HCT116 (cell line): ENCODE results near the gene SIVA1. TPM values are rescaled to one million over a fixed set of nuclear protein-coding genes. Genes with fewer than 3 reads are reported as not detected.

Source experiments
- ATAC-seq: fragments of 200-7000 bp; cut with Tn5 transposase; 2 replicates; pipeline ENCODE4 v1.9.1; 2020; ENCODE audit warnings: mild to moderate bottlenecking, moderate library complexity
- BruUV-seq: library from RNA; stranded (reverse); fragments of 400-500 nt; replicated peaks from 2 replicates; lab custom pipeline; 2021; lab: Mats Ljungman, UMichigan
- CTCF ChIA-PET: fragments of 300-600 bp; sonication (Branson Sonifier 250); formaldehyde crosslinking; loops from one replicate; lab custom pipeline; 2021; ENCODE audit warnings: antibody characterized with exemption; lab: Charles Lee
- POLR2A ChIA-PET: fragments of 300-600, 350-600 bp; sonication (Branson Sonifier 250); formaldehyde crosslinking; loops from one replicate; lab custom pipeline; 2021; ENCODE audit warnings: antibody characterized with exemption; lab: Charles Lee
- RAD21 ChIA-PET, 2 experiments: fragments of 300-600 bp; sonication (Branson Sonifier 250); formaldehyde crosslinking; loops; one replicate each; lab custom pipeline; 2023; ENCODE audit warnings: low total read pairs in 2 of 2; ENCODE audit not compliant: uncharacterized antibody in 2 of 2, unreplicated experiment in 2 of 2, low non-redundant PET in 1 of 2; lab: Charles Lee
- DNase-seq: peaks from one replicate; pipeline ENCODE4 v3.0.0-alpha.2; 2010; ENCODE audit warnings: low read depth, low spot score
- H2AFZ ChIP-seq: fragments of 200-600 bp; shearing (Covaris generic), sonication (generic); 2 replicates; pipeline ENCODE4 v1.6.1; 2017; ENCODE audit warnings: low read depth, mixed run types, mixed read lengths, antibody characterized with exemption, low read length; ENCODE audit not compliant: poor library complexity, severe bottlenecking
- H3K27ac ChIP-seq: 2 replicates; pipeline ENCODE4 v1.5.1; 2012; ENCODE audit warnings: low read depth, low read length
- H3K27me3 ChIP-seq: fragments of 200-600 bp; sonication (generic); 2 replicates; pipeline ENCODE4 v1.6.1; 2016; ENCODE audit warnings: mixed run types, low read length, mixed read lengths; ENCODE audit not compliant: insufficient read depth
- H3K36me3 ChIP-seq, 2 experiments: fragments of 200-500 bp in 1 of 2; fragments of 200-600 bp in 1 of 2; sonication (Bioruptor generic) in 1 of 2; sonication (generic) in 1 of 2; 2 replicates each; pipeline versions ENCODE4 v1.5.1 to v1.6.1; 2014 to 2016; ENCODE audit warnings: low read length in 2 of 2, inconsistent platforms in 1 of 2, mixed read lengths in 1 of 2, mixed run types in 1 of 2; ENCODE audit not compliant: insufficient read depth in 2 of 2, control insufficient read depth in 1 of 2
- H3K4me1 ChIP-seq, 2 experiments: fragments of 200-600 bp in 1 of 2; sonication (generic) in 1 of 2; 2 replicates each; pipeline versions ENCODE4 v1.5.1 to v1.6.1; 2012 to 2017; ENCODE audit warnings: low read length in 2 of 2, inconsistent platforms in 1 of 2, mild to moderate bottlenecking in 1 of 2, mixed read lengths in 1 of 2, mixed run types in 1 of 2, moderate library complexity in 1 of 2; ENCODE audit not compliant: insufficient read depth in 2 of 2, control insufficient read depth in 1 of 2
- H3K4me2 ChIP-seq: fragments of 200-600 bp; sonication (generic); 2 replicates; pipeline ENCODE4 v1.6.1; 2017; ENCODE audit warnings: mixed run types, low read length, mixed read lengths
- H3K4me3 ChIP-seq, 2 experiments: fragments of 200-600 bp in 1 of 2; sonication (generic) in 1 of 2; replicated peaks in 1 of 2; 2 replicates each; pipeline ENCODE4 v1.5.1; 2011 to 2016; ENCODE audit warnings: low read length in 2 of 2, control low read depth in 1 of 2, low read depth in 1 of 2, mild to moderate bottlenecking in 1 of 2, mixed read lengths in 1 of 2, mixed run types in 1 of 2
- H3K79me2 ChIP-seq: fragments of 200-600 bp; sonication (generic); 2 replicates; pipeline ENCODE4 v1.6.1; 2017; ENCODE audit warnings: mild to moderate bottlenecking, mixed run types, low read length, moderate library complexity, mixed read lengths; ENCODE audit not compliant: insufficient read depth
- H3K9ac ChIP-seq: fragments of 200-600 bp; sonication (generic); 2 replicates; pipeline ENCODE4 v1.6.1; 2016; ENCODE audit warnings: low read length, mixed read lengths
- H3K9me2 ChIP-seq: fragments of 200-600 bp; sonication (generic), shearing (Covaris generic); 2 replicates; pipeline ENCODE4 v1.6.1; 2017; ENCODE audit warnings: mixed run types, mild to moderate bottlenecking, moderate library complexity; ENCODE audit not compliant: insufficient read depth
- H3K9me3 ChIP-seq, 2 experiments: fragments of 200-500 bp in 1 of 2; fragments of 200-600 bp in 1 of 2; sonication (Bioruptor generic) in 1 of 2; sonication (generic) in 1 of 2; 2 replicates each; pipeline ENCODE4 v1.6.1; 2014 to 2017; ENCODE audit warnings: low read length in 2 of 2, mixed read lengths in 2 of 2, inconsistent platforms in 1 of 2, low read depth in 1 of 2, mild to moderate bottlenecking in 1 of 2, mixed run types in 1 of 2, moderate library complexity in 1 of 2; ENCODE audit not compliant: control insufficient read depth in 1 of 2, insufficient read depth in 1 of 2
- H4K20me1 ChIP-seq: fragments of 200-600 bp; sonication (generic), shearing (Covaris generic); 2 replicates; pipeline ENCODE4 v1.6.1; 2017; ENCODE audit warnings: mixed run types, mild to moderate bottlenecking, moderate library complexity; ENCODE audit not compliant: insufficient read depth
- CBX3 ChIP-seq: IDR thresholded peaks from 2 replicates; pipeline ENCODE4 v1.6.1; 2012; ENCODE audit warnings: low read depth
- CEBPB ChIP-seq: IDR thresholded peaks from 2 replicates; pipeline ENCODE4 v1.6.1; 2012; ENCODE audit warnings: low read depth
- EGR1 ChIP-seq: IDR thresholded peaks from 2 replicates; pipeline ENCODE4 v1.6.1; 2012; ENCODE audit warnings: low read depth
- EZH2 ChIP-seq: fragments of 200-600 bp; sonication (generic); IDR thresholded peaks from 2 replicates; pipeline ENCODE4 v1.6.1; 2017; ENCODE audit warnings: antibody characterized with exemption, mixed run types
- EZH2phosphoT487 ChIP-seq: fragments of 200-600 bp; IDR thresholded peaks from 2 replicates; pipeline ENCODE4 v1.6.1; 2018; ENCODE audit warnings: antibody characterized with exemption, borderline replicate concordance
- POLR2AphosphoS5 ChIP-seq: IDR thresholded peaks from 2 replicates; pipeline ENCODE4 v1.6.1; 2011; ENCODE audit warnings: mild to moderate bottlenecking, low read depth, low read length, moderate library complexity
- RAD21 ChIP-seq: IDR thresholded peaks from 2 replicates; pipeline ENCODE4 v1.6.1; 2012; ENCODE audit warnings: low read depth, mild to moderate bottlenecking
- SIN3A ChIP-seq: IDR thresholded peaks from 2 replicates; pipeline ENCODE4 v1.6.1; 2012; ENCODE audit warnings: low read depth
- TCF7L2 ChIP-seq: IDR thresholded peaks from 2 replicates; pipeline ENCODE4 v1.7.0; 2011; ENCODE audit warnings: borderline replicate concordance, inconsistent platforms; ENCODE audit not compliant: insufficient read depth, insufficient read length; ENCODE audit errors: extremely low read depth
- YY1 ChIP-seq: IDR thresholded peaks from 2 replicates; pipeline ENCODE4 v1.6.1; 2011; ENCODE audit warnings: low read length, low read depth, moderate library complexity, mild to moderate bottlenecking; ENCODE audit not compliant: insufficient replicate concordance; ENCODE audit errors: extremely low read depth
- ZFX ChIP-seq: fragments of 450-650 bp; IDR thresholded peaks from 2 replicates; pipeline ENCODE4 v1.6.1; 2017
- intact Hi-C: fragments of 100-400 bp; cut with micrococcal nuclease; formaldehyde crosslinking; loops from 2 replicates; pipeline ENCODE4 v1.10.0; 2022
- total RNA-seq: library from RNA; stranded (reverse); gene quantifications from one replicate; pipeline ENCODE4 v1.2.1, GENCODE V29; 2021; ENCODE audit not compliant: unreplicated experiment
- TF ChIP-seq, protein P1 (sequence below): IDR thresholded peaks from 2 replicates; pipeline ENCODE4 v1.6.1; 2012; ENCODE audit warnings: low read depth
- TF ChIP-seq, protein P2 (sequence below): IDR thresholded peaks from 2 replicates; pipeline ENCODE4 v1.6.1; 2012
- TF ChIP-seq, protein P3 (sequence below), 3 experiments: fragments of 200-600 bp in 1 of 3; sonication (generic) in 1 of 3; IDR thresholded peaks in 2 of 3; conservative IDR thresholded peaks in 1 of 3; 2 replicates each; pipeline ENCODE4 v1.5.1; 2012 to 2017; ENCODE audit warnings: low read depth in 2 of 3, low read length in 2 of 3, antibody characterized with exemption in 1 of 3, borderline replicate concordance in 1 of 3, control low read depth in 1 of 3, mild to moderate bottlenecking in 1 of 3, mixed read lengths in 1 of 3, mixed run types in 1 of 3, moderate library complexity in 1 of 3; ENCODE audit not compliant: insufficient read depth in 1 of 3
- TF ChIP-seq, protein P4 (sequence below): IDR thresholded peaks from 2 replicates; pipeline ENCODE4 v1.6.1; 2012
- TF ChIP-seq, protein P5 (sequence below): IDR thresholded peaks from 2 replicates; pipeline ENCODE4 v1.6.1; 2011; ENCODE audit warnings: mild to moderate bottlenecking, low read length, moderate library complexity; ENCODE audit not compliant: insufficient replicate concordance; ENCODE audit errors: extremely low read depth

SIVA1 gene
- total RNA-seq, 1 experiment from 2014 or later, result 141 TPM

DNA sequence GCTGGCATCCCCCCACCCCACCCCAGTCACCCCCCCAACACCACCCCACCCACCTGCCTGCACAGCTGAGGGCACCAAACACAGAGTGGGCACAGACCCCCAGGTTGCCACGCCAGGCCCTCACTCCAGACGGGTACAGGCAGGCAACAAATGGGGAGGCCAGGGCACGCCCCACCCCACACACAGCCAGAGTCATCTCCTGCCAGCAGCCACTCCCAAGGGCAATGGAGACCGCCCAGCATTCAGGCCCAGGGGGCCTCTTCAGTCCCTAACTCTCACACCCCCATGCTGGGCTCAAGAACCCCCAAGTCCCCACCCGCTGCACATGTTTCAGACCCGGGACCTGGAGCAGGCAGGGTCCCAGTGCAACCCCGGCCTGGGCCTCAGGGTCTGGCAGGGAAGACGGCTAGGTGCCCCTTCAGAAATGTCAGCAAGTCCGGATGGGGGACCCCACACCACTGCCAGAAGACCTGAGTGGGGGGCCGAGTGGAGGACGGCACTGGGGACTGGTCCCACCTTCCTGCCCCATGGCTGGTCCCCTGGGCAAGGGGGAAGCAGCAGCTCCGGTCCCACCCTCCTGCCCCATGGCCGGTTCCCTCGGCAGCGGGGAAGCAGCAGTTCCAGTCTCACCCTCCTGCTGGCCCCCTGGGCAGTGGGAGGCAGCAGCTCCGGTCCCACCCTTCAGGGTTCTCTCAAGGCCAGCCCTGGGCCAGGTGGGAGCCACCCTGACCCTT lies 30.7 kb downstream of the SIVA1 start:
- intact Hi-C loops, result no loop called here
- Histone ChIP-seq H3K79me2 (peaks cover 30% of the 10 kb centered on the region; the same call in 1 of the 2 replicates), H3K4me3 (no peak overlapping the region), H3K36me3 (peaks cover 0 to 3% of the 10 kb centered on the region in 2 experiments; a peak in 2 of 4 replicates), H4K20me1 (no peaks in the 10 kb centered on the region), H3K4me2 (no peak overlapping the region), H3K9ac (no peak overlapping the region), H3K27ac (no peak overlapping the region), H3K9me2 (no peaks in the 10 kb centered on the region), H3K27me3 (no peaks in the 10 kb centered on the region), H3K9me3 (no peaks in the 10 kb centered on the region), H3K4me1 (no peaks in the 10 kb centered on the region), H2AFZ (no peak overlapping the region)
- ChIA-PET CTCF (no interaction called here), RAD21 (no interaction called here), POLR2A (no interaction called here)
- BruUV-seq, result no TSS peak
- TF ChIP-seq, protein P1, sequence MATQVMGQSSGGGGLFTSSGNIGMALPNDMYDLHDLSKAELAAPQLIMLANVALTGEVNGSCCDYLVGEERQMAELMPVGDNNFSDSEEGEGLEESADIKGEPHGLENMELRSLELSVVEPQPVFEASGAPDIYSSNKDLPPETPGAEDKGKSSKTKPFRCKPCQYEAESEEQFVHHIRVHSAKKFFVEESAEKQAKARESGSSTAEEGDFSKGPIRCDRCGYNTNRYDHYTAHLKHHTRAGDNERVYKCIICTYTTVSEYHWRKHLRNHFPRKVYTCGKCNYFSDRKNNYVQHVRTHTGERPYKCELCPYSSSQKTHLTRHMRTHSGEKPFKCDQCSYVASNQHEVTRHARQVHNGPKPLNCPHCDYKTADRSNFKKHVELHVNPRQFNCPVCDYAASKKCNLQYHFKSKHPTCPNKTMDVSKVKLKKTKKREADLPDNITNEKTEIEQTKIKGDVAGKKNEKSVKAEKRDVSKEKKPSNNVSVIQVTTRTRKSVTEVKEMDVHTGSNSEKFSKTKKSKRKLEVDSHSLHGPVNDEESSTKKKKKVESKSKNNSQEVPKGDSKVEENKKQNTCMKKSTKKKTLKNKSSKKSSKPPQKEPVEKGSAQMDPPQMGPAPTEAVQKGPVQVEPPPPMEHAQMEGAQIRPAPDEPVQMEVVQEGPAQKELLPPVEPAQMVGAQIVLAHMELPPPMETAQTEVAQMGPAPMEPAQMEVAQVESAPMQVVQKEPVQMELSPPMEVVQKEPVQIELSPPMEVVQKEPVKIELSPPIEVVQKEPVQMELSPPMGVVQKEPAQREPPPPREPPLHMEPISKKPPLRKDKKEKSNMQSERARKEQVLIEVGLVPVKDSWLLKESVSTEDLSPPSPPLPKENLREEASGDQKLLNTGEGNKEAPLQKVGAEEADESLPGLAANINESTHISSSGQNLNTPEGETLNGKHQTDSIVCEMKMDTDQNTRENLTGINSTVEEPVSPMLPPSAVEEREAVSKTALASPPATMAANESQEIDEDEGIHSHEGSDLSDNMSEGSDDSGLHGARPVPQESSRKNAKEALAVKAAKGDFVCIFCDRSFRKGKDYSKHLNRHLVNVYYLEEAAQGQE, result no peak
- TF ChIP-seq SIN3A (no peak), RAD21 (no peak), CBX3 (no peak), YY1 (no peak), EGR1 (no peak), TCF7L2 (no peak), ZFX (no peak), EZH2 (no peak), CEBPB (no peak), POLR2AphosphoS5 (no peak), EZH2phosphoT487 (no peak)
- TF ChIP-seq, protein P2, sequence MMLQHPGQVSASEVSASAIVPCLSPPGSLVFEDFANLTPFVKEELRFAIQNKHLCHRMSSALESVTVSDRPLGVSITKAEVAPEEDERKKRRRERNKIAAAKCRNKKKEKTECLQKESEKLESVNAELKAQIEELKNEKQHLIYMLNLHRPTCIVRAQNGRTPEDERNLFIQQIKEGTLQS, result no peak
- TF ChIP-seq, protein P3, sequence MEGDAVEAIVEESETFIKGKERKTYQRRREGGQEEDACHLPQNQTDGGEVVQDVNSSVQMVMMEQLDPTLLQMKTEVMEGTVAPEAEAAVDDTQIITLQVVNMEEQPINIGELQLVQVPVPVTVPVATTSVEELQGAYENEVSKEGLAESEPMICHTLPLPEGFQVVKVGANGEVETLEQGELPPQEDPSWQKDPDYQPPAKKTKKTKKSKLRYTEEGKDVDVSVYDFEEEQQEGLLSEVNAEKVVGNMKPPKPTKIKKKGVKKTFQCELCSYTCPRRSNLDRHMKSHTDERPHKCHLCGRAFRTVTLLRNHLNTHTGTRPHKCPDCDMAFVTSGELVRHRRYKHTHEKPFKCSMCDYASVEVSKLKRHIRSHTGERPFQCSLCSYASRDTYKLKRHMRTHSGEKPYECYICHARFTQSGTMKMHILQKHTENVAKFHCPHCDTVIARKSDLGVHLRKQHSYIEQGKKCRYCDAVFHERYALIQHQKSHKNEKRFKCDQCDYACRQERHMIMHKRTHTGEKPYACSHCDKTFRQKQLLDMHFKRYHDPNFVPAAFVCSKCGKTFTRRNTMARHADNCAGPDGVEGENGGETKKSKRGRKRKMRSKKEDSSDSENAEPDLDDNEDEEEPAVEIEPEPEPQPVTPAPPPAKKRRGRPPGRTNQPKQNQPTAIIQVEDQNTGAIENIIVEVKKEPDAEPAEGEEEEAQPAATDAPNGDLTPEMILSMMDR (IDR thresholded peaks at IDR 0.05 in 2 of 3, conservative IDR thresholded peaks at IDR 0.05 in 1 of 3; ENCODE audit: borderline replicate concordance in 1 of 3, insufficient read depth in 1 of 3, low read depth in 2 of 3, low read length in 2 of 3), result no peak
- TF ChIP-seq, protein P4, sequence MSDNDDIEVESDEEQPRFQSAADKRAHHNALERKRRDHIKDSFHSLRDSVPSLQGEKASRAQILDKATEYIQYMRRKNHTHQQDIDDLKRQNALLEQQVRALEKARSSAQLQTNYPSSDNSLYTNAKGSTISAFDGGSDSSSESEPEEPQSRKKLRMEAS, result no peak
- TF ChIP-seq, protein P5, sequence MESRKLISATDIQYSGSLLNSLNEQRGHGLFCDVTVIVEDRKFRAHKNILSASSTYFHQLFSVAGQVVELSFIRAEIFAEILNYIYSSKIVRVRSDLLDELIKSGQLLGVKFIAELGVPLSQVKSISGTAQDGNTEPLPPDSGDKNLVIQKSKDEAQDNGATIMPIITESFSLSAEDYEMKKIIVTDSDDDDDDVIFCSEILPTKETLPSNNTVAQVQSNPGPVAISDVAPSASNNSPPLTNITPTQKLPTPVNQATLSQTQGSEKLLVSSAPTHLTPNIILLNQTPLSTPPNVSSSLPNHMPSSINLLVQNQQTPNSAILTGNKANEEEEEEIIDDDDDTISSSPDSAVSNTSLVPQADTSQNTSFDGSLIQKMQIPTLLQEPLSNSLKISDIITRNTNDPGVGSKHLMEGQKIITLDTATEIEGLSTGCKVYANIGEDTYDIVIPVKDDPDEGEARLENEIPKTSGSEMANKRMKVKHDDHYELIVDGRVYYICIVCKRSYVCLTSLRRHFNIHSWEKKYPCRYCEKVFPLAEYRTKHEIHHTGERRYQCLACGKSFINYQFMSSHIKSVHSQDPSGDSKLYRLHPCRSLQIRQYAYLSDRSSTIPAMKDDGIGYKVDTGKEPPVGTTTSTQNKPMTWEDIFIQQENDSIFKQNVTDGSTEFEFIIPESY, result no peak
- ATAC-seq, result no peak
- no peak for DNase-seq
